ENCODE measurements around the gene WDCP.
"Not testable (repeated sequence)": the region's sequence is repeated elsewhere in the genome, so short reads cannot be mapped to it uniquely, and the experiment has no call there.

Gene WDCP

GRCh38 chr2:24046930-24047702, at the start of gene WDCP:
Gene WDCP, minus strand, starts transcription at chr2:24047391. Its CDS starts 7,897 bp downstream, at chr2:24039494.
- peak; percentile 84 for DNase-seq (ENCODE audit: low read depth)

DNA sequence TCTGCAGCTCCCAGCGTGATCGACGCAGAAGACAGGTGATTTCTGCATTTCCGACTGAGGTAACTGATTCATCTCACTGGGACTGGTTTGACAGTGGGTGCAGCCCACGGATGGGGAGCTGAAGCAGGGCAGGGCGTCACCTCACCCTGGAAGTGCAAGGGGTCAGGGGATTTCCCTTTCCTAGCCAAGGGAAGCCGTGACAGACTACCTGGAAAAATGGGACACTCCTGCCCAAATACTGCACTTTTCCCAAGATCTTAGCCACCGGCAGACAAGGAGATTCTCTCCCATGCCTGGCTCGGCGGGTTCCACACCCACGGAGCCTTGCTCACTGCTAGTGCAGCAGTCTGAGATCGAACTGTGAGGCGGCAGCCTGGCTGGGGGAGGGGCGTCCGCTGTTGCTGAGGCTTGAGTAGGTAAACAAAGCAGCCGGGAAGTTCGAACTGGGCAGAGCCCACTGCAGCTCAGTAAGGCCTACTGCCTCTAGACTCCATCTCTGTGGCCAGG, 48.0 kb upstream of the WDCP start:
- DNase-seq (ENCODE audit: low read depth): not testable (repeated sequence)

DNA sequence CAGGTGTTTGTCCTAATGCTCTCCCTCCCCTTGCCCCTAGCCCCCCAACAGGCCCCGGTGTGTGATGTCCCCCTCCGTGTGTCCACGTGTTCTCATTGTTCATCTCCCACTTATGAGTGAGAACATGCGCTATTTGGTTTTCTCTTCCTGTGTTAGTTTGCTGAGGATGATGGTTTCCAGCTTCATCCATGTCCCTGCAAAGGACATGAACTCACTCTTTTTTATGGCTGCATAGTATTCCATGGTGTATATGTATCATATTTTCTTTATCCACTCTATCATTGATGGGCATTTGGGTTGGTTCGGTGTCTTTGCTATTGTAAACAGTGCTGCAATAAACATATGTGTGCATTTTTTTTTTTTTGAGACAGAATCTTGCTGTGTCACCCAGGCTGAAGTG, 46.1 kb upstream of the WDCP start:
- not testable (repeated sequence) for DNase-seq (ENCODE audit: low read depth)

DNA sequence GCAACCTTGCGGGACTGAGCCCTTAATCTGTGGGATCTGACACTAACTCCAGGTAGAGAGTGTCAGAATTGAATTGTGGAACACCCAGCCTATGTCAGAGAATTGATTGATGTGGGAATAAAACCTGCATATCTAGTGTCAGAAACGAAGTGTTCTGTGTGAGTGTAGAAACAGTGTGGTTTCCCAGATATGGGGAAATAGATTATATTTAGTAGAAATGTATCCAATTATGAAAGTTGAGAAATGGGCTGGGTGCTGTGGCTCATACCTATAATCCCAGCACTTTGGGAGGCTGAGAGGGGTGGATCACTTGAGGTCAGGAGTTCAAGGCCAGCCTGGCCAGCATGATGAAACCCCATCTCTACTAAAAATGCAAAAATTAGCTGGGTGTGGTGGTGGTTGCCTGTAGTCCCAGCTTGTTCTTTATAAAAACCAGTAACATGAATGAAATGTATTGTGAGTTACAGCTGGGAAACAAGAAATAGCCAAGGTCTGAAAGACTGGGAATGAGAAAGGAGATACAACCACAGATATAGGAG, 41.7 kb upstream of the WDCP start:
- DNase-seq (ENCODE audit: low read depth): no peak

DNA sequence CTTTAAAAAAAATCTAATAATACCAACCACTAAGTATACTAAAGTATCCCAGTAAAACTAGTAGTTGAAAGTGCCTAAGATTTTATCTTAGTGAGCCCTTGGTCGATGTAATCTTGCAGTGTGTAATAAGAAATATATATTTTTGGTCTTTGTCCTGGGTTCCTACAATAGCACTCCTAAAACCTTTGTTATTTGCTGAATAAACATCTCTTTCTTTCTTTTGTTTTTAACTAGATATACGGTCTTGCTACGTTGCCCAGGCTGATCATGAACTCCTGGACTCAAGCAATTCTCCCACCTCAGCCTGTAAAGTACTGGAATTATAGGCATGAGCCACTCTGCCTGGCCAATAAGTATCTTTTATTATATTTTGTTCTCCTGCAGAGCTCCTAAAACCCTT, 39.8 kb upstream of the WDCP start:
- no peak for DNase-seq (ENCODE audit: low read depth)

- DNase-seq (ENCODE audit: low read depth): no peak
These were observed 39.0 kb upstream of the WDCP start for GRCh38 chr2:24086241-24086640.

DNA sequence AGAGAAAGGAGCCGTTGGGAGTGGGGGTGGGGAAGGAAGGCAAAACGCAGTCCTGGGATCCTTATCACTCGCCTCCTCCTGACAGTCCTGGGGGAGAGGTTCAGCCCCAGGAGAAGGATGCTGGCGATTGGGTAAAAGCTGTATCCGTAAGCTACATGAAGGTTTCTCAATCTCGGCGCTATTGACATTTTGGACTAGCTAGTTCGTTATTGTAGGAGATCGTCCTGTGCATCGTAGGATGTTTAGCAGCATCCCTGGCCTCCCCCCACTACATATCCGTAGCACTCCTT, 38.0 kb upstream of the WDCP start:
- DNase-seq (ENCODE audit: low read depth): no peak

GRCh38 chr2:24084386-24085199, 37.4 kb upstream of the WDCP start, which contains the start of gene TP53I3:
Gene TP53I3, minus strand, starts transcription at chr2:24084834. Its CDS starts 508 bp downstream, at chr2:24084326.
- peak; percentile 71 for DNase-seq (ENCODE audit: low read depth)

GRCh38 chr2:24083567-24084385, 36.6 kb upstream of the WDCP start:
- DNase-seq (ENCODE audit: low read depth): no peak

DNA sequence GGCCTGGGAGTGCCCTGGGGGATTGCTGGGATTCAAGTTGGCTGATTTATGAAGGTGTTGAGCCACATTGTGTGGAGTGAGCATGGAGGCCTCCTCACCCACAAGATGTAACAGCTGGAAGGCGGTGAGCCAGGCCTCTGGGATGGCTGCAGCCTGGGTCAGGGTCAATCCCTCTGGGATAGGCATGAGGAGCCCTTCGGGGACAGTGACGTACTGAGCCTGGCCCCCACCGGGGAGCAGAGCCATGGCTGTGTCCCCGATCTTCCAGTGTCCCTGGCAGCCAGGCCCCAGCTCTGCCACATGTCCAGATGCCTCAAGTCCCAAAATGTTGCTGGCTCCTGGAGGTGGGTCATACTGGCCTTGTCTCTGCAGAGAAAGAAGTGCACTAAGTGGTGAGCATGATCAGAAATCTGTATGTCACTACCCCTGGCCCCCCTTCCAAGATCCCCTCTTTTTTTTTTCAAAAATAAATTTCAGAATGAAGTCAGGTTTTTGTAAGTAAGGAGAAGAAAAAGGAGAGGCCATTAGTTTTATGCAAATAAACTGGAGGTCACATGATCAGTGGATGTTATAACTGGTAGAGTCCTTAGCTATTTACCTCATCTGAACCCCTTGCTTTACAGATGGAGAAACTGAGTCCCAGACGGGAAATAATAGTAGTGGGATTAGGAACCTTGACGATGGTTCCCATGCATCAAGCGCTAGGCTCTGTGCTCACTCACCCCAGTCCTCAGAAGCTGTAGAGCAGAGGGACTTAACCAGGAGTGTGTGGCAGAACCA, 35.8 kb upstream of the WDCP start:
- DNase-seq (ENCODE audit: low read depth): no peak

GRCh38 chr2:24080701-24081100, 33.5 kb upstream of the WDCP start:
- no peak for DNase-seq (ENCODE audit: low read depth)

DNA sequence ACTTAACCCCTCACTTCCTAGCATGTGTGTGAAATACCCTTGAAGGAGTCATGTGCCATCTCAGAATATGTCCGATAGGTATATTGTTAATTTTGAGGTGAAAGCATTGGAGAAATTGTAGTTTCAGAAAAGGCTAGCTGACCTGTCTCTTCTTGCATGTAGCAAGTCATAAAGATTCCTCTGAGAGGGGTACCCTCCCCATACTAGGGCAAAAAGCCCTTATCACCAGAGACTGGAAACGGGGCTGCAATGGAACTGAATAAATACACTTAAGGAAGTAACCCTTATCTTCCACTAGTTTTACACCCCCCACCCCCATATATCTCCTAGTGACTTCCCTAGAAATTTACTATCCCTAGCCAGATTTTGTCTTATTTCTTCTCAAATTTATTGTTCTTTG, 30.7 kb upstream of the WDCP start:
- DNase-seq (ENCODE audit: low read depth): no peak

DNA sequence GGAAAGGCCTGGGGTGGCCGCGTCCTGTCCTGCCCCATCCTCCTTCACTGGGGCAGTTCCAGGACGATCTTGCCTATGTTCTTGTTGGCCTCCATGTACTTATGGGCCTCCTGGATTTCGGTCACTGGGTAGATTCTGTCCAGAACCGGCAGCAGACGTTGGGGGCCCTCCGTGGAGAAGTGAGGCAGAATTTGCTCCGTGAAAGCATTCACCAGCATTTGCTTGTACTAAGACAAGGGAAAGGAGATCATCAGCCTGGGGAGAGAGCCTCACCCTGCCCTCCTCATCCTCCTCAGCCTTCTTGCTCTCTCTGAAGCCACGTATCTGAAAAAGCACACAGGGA, 30.3 kb upstream of the WDCP start:
- no peak for DNase-seq (ENCODE audit: low read depth)

GRCh38 chr2:24076849-24077534, 29.8 kb upstream of the WDCP start:
- DNase-seq (ENCODE audit: low read depth): no peak

DNA sequence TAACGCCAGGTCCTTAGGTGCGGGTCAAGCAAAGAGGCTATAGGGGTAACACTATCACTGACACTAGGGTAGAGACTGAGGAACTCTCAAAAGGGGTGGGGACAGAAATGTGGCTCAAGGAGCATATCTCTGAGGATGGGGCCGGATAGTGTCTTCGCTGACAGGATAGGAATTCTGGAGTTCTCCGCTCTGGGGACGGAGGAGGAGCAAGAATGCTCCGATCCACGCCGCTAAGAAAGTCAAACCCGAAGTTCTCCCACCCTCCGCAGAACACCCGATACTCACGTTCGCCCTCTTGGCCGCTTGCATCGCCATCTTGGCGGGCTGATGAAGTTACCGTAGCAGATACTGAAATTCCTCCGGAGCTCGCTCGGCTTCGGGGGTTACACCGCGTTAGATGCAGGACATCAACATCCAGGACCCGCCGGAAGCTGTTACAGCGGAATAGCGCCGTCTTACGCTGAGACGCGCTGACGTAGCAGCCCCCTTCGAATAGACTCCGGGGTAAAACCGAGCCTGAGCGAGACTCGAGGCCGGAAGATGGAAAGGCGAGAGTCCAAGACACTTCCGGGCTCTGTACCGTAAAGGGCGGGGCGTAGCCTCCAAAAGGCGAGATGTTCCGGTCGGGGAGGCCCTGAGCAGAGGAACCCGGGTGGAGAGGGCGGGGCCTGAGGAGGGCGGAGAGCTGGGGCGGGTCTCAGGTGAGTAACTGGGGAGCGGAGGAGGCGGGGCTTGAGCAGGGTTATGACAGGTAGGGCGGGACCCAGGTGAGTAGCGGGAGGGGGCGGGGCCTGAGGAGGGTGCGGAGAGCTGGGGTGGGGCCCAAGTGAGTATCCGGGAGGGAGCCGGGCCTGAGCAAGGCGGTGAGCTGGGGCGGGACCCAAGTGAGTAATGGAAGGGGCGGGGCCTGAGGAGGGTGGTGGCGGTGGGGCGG, 29.0 kb upstream of the WDCP start, which contains the start of gene SF3B6:
Gene SF3B6, minus strand, starts transcription at position 412 of the 934 bp plus-strand sequence. Its CDS starts 97 bp downstream, at position 315.
- DNase-seq (ENCODE audit: low read depth): peak; percentile 98

- DNase-seq (ENCODE audit: low read depth): no peak
These were observed 28.1 kb upstream of the WDCP start for GRCh38 chr2:24075259-24075658.

GRCh38 chr2:24073816-24074215, 26.6 kb upstream of the WDCP start:
- no peak for DNase-seq (ENCODE audit: low read depth)

- DNase-seq (ENCODE audit: low read depth): no peak
These were observed 25.1 kb upstream of the WDCP start for GRCh38 chr2:24072259-24072658.

GRCh38 chr2:24065341-24065740, 18.1 kb upstream of the WDCP start:
- DNase-seq (ENCODE audit: low read depth): no peak
